Measurements from ENCODE around the gene ALX3. TPM values are rescaled to one million over a fixed set of nuclear protein-coding genes. Genes with fewer than 3 reads are reported as not detected.
A peak's percentile ranks its signal among the peaks of the same experiment; 100 is the strongest.
"Not testable (repeated sequence)": the region's sequence is repeated elsewhere in the genome, so short reads cannot be mapped to it uniquely, and the experiment has no call there.

Gene ALX3
- total RNA-seq, 6 donors from 2014 or later, result 0.24 TPM; not detected in 5

GRCh38 chr1:110082477-110082876 lies 12.0 kb upstream of the ALX3 start:
- Histone ChIP-seq H3K27ac (no peak overlapping the region), H3K27me3 (peaks cover 0 to 5% (median 2%) of the 10 kb centered on the region in 4 donors), H3K4me1 (peaks cover 10 to 23% (median 12%) of the 10 kb centered on the region in 4 donors), H3K9me3 (no peaks in the 10 kb centered on the region), H3K36me3 (no peaks in the 10 kb centered on the region), H3K4me3 (no peak overlapping the region)
- ATAC-seq (ENCODE audit: low FRiP score in 2 of 2), result no peak
- 85 to 87% methylated on average over 5 of the region's 5 CpGs for WGBS, 2 donors
- no peak for DNase-seq
- TF ChIP-seq EP300 (IDR thresholded peaks at IDR 0.05), result no peak

DNA sequence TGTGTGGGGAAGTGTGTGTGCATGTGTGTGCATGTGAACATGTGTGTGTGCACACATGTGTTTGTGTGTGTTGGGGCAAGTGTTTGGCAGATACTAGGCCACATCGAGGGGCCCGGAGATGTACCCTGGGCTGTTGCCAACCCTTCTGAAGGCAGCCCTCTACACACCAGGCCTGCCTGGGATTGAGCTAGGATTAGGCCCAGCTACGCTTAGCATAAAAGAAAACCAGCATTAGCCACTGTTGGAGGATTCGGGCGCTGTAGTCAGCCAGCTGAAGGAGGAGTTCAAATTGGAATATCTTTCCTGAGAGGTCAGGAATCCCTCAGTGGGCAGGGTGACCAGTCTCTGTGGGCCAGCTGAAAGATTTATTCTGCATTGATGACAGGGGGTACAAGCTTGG lies 10.6 kb upstream of the ALX3 start:
- DNase-seq (no peak), ATAC-seq (ENCODE audit: low FRiP score in 2 of 2) (no peak)
- peaks cover 10 to 23% (median 12%) of the 10 kb centered on the region in 4 donors for H3K4me1 ChIP-seq
- no peak overlapping the region for H3K4me3 ChIP-seq
- no peaks in the 10 kb centered on the region for H3K36me3 ChIP-seq
- no peak overlapping the region for H3K27ac ChIP-seq
- H3K9me3 ChIP-seq, result no peaks in the 10 kb centered on the region
- TF ChIP-seq POLR2A (IDR thresholded peaks at IDR 0.05) (no peak), EP300 (IDR thresholded peaks at IDR 0.05) (no peak), CTCF (IDR thresholded peaks at IDR 0.05) (no peak)
- peaks cover 0 to 5% (median 2%) of the 10 kb centered on the region in 4 donors for H3K27me3 ChIP-seq
- 91 to 94% methylated on average over 5 of the region's 5 CpGs for WGBS, 2 donors

DNA sequence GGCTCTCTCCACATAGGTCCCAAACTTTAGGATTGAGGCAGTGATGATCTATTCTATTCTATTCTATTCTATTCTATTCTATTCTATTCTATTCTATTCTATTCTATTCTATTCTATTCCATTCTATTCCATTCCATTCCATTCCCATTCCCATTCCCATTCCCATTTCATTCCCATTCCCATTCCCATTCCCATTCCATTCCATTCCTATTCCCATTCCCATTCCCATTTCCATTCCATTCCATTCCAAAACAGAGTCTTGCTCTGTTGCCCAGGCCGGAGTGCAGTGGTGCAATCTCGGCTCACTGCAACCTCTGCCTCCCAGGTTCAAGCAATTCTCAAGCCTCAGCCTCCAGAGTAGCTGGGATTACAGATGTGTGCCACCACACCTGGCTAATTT lies 9.5 kb upstream of the ALX3 start:
- not testable (repeated sequence) for H3K9me3 ChIP-seq; DNase-seq; H3K36me3 ChIP-seq; H3K27me3 ChIP-seq; H3K4me3 ChIP-seq; ATAC-seq (ENCODE audit: low FRiP score in 2 of 2); H3K27ac ChIP-seq
- 96 to 100% methylated on average over 2 of the region's 2 CpGs for WGBS, 2 donors
- peaks cover 10 to 20% (median 12%) of the 10 kb centered on the region in 4 donors for H3K4me1 ChIP-seq

DNA sequence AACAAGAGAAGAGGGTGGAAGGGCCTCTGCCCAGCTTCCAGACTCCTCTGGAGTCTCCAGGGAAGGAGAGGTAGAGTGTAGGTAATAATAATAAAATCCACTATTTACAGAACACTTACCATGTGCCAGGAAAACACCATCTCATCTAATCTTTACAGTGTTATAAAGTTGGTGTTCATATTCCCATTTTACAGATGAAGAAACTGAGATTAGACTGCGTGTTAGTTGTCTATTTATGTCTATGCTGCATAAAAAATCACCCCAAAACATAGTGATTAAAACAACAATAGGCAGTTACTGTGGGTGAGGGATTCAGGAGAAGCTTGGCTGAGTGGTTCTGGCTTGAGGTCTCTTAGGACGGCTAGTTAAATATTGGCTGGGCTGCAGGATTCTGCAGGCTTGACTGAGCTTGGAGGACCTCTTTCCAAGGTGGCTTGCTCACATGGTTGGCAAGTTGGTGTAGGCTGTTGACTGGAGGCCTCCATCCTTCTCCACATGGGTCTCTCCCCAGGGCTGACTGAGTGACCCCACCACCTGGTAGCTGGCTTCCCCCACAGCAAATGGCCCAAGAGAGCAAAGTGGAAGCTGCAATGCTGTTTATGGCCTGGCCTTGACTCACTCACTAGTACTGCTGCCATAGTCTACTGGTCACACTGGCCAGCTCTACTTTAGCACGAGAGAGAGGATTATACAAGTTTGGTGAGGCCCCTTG lies 6.5 kb upstream of the ALX3 start:
- no peak overlapping the region for H3K4me3 ChIP-seq
- WGBS, 2 donors, result 87 to 91% methylated on average over 2 to 3 of the region's 3 CpGs
- TF ChIP-seq CTCF (IDR thresholded peaks at IDR 0.05) (no peak), POLR2A (IDR thresholded peaks at IDR 0.05) (no peak), EP300 (IDR thresholded peaks at IDR 0.05) (no peak), POLR2AphosphoS5 (IDR thresholded peaks at IDR 0.05) (no peak)

GRCh38 chr1:110074166-110074565 lies 3.7 kb upstream of the ALX3 start:
- no peak overlapping the region for H3K4me3 ChIP-seq
- H3K27ac ChIP-seq, result no peak overlapping the region
- DNase-seq (no peak), ATAC-seq (ENCODE audit: low FRiP score in 2 of 2) (no peak)
- H3K27me3 ChIP-seq, result peaks cover 2 to 28% (median 20%) of the 10 kb centered on the region in 4 donors
- TF ChIP-seq EP300 (IDR thresholded peaks at IDR 0.05) (no peak), CTCF (IDR thresholded peaks at IDR 0.05) (no peak), POLR2AphosphoS5 (IDR thresholded peaks at IDR 0.05) (no peak), POLR2A (IDR thresholded peaks at IDR 0.05) (no peak)
- peaks cover 12 to 17% (median 13%) of the 10 kb centered on the region in 4 donors for H3K4me1 ChIP-seq
- 62 to 66% methylated on average over 4 of the region's 4 CpGs for WGBS, 2 donors
- H3K36me3 ChIP-seq, result no peaks in the 10 kb centered on the region
- no peaks in the 10 kb centered on the region for H3K9me3 ChIP-seq

More for the DNA sequence above, 6.5 kb upstream of the ALX3 start:
- Histone ChIP-seq H3K27ac (no peak overlapping the region), H3K27me3 (peaks cover 0 to 5% (median 0%) of the 10 kb centered on the region in 4 donors), H3K4me1 (no peaks in the 10 kb centered on the region), H3K9me3 (no peaks in the 10 kb centered on the region), H3K36me3 (no peaks in the 10 kb centered on the region)
- ATAC-seq (ENCODE audit: low FRiP score in 2 of 2) (no peak), DNase-seq (no peak)

DNA sequence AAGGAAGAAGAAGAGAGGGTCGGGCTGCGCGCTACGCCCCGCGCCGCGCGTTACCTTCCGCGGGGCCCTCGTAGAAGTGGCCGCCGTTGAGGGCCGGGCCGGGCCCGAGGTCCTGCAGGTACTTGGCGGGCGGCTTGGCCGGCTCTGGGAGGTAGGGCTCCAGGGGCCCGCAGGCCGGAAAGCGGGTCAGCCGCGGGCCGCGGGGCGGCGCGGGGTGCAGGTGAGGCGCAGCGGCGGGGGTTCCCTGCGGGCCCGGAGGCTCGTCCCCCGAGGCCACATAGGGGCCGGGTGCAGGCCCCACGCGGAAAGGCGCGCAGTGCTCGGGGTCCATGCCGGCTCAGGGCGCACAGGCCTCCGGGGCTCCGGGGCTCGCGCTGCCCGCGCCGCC lies 196 bp downstream of the ALX3 start:
- H3K4me1 ChIP-seq, result peaks cover 29 to 36% (median 31%) of the 10 kb centered on the region in 4 donors
- TF ChIP-seq EP300 (IDR thresholded peaks at IDR 0.05) (no peak), POLR2AphosphoS5 (IDR thresholded peaks at IDR 0.05) (no peak), POLR2A (IDR thresholded peaks at IDR 0.05) (no peak), CTCF (IDR thresholded peaks at IDR 0.05) (no peak)
- peak overlapping the region in 2 of 4 donors; percentile 17 to 24 for H3K4me3 ChIP-seq
- 7 to 11% methylated on average over 18 to 43 of the region's 52 CpGs for WGBS, 2 donors
- no peaks in the 10 kb centered on the region for H3K9me3 ChIP-seq
- H3K36me3 ChIP-seq, result no peaks in the 10 kb centered on the region
- peak in 1 of 2 donors; percentile 85 for DNase-seq
- no peak overlapping the region for H3K27ac ChIP-seq
- peaks cover 2 to 54% (median 37%) of the 10 kb centered on the region in 4 donors for H3K27me3 ChIP-seq
- no peak for ATAC-seq (ENCODE audit: low FRiP score in 2 of 2)
